GM18499 (cell line): ENCODE results near the gene TOPAZ1.

Source experiments
- ATAC-seq: cut with Tn5 transposase; IDR thresholded peaks from one replicate; pipeline ENCODE4 v1.9.1; 2021; ENCODE audit warnings: moderate number of reproducible peaks; ENCODE audit not compliant: insufficient read depth, unreplicated experiment

The TOPAZ1 gene

DNA sequence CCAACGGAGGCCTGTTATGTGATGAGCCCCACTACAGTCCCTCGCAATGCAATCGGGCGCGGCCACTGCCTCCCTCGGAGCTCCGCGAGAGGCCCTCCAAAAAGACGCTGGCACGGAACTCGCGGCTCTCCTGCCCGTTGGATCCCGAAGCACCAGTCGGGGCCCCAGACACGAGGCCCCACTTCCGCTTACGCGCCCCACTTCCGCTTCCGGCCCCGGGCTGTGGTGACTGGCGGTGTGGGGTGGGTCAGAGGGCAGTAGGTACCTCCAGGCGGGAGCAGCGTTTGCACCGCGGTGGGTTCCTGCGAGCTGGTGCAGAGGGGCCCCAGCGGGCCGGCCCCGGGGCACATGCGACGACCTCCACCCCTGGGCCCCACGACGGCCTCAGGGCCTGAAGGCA lies at the start of gene TOPAZ1:
TSS of gene TOPAZ1 (plus strand) at position 181 of the 400 bp plus-strand sequence. CDS start at position 349, 168 bp downstream.
- ATAC-seq: no peak

DNA sequence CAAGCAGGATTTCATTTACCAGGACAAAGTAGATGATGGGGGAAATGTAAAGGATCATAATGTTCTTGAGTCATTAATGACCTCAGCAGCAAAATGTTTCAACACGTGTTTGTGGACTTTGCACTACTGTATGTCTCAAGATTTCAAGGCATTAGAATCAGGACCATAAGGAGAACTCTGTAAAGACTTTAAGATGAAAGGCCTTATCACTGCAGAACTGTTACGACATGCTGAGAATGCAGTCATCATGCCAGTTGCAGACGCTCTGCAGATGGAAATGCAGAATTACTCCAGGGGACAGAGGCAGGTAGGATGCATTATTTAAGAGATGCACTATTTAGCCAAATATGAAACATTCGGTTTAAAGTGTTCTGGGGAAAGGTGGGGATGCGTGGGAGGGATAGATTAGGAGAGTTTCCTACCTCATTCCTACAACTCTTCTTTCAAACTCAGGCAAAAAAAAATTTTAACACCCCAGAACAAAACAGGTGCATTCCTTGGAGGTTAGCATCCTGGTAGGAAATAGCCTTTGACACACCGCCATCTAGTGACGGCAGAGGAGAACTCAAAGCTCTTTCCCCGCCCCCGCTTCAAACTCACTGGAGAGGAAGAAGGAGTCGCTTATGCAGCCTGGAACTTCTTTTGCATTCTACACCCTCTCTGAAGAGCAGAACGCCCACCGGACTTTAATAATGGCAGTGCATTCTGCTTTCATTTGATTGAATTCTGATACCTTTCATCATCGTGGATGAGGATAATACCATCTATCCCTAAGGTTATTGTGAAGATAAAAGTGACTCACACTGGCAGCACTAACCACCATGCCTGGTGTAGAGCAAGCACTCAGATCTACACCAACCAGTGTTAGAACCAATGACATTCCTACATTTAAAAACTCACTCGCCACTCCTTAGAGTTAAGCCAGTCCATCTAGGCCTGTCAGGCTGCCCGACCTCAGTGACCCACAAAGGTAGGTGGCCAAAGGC lies 43.1 kb upstream of the TOPAZ1 start:
- ATAC-seq: no peak

DNA sequence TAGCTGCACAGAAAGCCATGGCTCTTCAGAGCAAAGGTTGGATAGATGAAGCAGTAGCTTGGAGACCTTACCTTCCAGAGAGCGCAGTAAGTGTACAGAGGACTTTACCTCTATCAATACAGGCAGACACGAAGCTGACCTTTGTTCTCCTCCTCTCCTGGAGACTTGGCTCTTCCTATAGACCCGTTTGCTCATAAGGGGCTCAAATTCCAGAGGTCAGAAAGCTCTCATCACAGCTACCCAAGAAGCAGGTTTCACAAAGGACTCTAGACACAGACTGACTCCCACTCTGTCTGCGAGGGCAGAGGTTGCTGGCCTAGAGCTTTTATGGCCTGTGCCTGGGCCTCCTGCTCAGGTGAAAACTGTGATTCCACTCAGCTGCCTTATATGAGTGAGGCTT lies 35.4 kb upstream of the TOPAZ1 start:
- ATAC-seq: no peak

DNA sequence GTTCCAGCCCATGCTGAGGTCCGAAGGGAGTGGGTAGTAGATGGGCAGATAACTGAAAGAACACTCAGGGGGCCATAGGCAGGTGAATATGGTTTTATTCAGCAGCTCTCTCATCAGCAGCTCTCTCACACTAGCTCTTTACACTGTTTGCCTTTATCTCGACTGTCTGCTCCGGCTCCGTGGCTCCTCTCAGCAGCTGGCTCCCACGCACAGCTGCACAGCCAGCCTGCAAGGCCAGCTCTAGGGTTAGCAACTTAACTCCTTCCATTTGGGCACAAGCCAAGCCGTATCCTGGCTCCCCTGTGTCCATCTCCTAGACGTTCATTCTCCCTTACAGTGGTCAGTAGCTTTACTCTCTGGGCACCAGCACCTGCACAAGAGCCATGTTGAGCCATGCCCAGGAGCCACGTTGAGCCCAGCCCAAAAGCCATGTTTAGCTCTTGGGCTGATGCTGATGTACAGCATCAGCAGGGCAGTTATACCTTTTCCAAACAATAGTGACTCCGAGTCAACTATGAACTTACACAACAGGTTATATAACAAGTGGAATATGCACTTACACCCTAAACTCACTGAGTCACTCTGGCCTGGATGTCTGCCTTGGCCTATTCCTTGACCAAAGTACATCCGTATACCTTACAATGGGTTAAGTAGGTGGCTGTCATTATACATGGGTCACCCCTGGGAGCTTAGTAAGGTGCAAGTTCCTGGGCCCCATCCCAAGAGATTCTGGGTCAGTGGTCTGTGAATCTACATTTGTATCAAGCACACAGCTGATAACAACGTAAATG lies 34.6 kb upstream of the TOPAZ1 start:
- no peak for ATAC-seq

DNA sequence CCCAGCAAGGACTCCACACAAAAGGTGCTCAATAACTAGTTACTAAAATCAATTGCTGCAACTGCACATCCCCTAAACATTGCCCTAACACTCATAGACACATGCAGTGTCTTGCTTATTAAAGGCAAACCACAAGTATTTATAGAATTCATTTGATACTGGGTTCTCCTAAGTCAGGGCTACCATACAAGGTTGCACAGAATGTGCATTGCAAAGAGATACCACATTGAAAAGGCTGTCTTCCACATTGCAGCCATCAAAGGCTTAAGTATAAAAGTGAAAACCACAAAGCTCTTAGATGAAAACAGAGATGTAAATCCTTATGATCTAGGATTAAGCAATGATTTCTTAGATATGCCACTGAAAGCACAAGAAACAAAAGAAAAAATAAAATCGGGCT lies 33.6 kb upstream of the TOPAZ1 start:
- no peak for ATAC-seq

DNA sequence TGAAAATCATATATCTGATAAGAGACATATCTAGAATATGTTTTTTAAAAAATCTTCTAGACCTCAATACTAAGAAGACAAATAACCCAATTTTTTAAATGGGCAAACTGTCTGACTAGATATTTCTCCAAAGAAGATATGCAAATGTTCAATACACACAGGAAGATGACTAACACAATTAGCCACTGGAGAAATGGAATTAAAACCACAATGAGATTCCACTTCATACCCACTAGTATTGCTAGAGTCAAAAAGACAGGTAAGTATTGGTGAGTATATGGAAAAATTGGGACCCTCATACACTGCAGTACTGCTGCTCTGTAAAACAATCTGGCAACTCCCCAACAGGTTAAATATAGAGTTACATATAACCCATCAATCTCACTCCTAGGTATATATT lies 33.1 kb upstream of the TOPAZ1 start:
- no peak for ATAC-seq

DNA sequence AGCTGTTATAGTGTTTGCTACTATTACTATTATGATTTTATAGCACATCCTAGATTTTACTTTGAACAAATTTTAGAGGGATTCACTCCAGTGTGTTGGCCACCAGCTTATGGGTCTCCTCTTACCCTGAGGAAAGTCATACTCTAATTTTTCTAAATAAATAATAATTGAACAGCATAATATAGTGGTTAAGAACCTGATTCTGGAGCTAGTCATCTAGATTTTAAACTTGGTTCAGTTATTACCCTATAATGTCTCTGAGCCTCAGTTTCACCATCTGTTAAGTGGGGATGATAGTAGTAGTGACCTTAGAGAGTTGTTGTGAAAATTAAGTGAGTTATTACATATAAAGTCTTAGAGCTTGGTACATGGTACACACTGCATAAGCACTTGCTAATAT lies 30.7 kb upstream of the TOPAZ1 start:
- no peak for ATAC-seq

DNA sequence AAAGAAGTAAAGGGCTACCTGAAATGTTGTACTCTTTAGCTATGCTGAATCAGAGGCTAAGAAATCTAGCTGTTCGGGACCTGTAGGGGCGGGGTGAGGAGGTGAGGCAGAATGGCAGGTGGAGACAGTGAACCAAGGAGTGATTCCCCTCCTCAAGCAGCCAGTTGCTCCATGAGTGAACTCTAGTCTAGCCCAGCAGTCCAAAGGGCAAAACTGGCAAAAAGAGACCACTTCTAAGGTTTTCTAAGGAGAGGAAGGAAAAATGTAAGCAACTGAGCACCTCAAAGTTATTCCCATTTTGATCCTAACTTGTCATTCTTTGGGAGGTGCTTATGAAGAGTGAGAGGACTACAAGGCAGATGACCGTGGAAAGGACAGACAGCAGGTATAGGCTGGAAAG lies 19.3 kb upstream of the TOPAZ1 start:
- no peak for ATAC-seq

DNA sequence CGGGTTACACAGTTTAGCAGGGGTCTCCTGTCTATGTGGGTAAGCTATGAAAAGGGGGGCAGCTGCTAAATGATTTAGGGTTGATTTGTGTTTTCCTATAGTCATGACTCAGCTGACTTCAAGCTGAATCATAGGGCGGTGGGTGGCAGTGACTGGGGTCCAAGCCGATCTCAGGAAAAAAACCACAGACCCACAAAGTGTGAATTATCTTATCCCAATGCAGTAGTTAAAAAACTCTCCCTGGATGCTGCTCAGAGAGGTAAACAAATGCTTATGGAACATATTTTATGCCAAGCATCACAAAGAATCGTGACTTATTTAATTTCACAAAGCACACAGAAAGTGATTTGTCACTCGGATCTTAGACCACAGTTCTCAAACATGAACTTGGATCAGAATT lies 18.4 kb upstream of the TOPAZ1 start:
- no peak for ATAC-seq

DNA sequence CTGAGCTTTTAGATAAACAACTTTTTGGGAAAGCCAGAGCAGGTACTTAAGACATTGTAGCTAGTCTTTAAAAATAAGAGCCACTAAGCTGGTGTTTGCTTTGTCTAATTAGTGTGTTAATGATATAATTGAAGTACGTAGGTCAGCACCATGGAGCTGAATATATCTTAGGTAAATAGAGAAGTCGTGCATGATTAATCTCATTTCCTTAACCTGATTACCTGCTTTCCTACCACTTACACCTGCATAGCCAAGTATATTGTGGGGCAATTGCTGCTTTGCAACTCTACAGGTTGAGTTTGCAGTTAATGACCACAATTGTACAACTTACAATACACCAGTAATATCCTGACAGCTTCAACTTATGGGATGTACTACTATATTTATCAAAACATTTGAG lies 17.6 kb upstream of the TOPAZ1 start:
- ATAC-seq: no peak

DNA sequence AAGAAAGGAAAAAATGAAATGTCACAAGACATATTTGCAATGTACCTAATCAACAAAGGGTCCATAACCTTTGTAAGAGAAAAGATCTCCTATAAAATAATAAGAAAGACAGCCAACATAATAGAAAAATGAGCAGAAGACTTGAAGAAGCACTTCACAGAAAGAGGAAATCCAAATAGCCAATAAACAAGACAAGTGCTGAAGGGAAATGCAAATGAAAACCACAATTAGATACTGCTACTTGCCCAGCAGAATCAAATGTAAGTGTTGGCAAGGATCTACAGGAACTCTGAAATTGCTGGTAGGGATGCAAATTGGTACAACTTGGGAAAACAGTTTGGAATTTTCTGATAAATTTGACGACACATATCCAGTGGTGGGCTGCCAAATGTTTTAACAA lies 15.1 kb upstream of the TOPAZ1 start:
- no peak for ATAC-seq

DNA sequence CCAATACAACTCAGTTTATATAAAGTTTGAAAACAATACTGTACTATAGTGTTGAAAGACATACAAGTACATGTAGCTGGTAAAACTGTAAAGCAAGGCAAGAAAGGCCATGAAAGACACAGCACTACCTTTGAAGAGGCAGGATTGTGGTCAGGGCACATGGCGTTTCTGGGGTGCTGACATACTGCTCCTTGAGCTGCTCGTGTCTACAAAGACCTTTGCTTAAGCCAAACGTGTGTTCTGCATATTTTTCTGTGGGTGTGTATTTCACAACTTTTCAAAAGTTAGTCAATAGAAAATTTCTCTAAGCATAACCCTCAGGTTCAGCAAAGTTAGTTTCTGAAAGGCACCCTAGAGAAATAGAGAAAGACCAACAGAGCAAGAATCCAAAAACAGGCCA lies 14.1 kb upstream of the TOPAZ1 start:
- ATAC-seq: no peak

DNA sequence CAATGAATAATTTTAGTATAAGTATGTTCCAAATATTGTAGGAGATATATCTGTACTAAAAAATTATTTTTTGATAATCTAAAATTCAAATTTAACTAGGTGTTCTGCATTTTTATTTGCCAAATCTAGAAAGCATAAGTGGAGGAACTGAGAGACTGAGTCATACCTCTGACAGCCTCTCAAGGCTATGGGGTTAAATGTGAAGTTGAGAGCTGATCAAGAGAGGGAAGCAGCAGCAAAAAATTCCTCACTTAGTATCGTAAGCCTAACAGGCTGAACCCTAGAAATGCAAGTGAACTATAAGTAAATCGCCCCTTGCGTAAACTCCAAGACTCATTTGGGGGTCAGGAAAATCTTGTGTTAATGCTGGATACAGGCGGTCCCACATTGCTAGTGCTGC lies 12.8 kb upstream of the TOPAZ1 start:
- ATAC-seq: no peak

DNA sequence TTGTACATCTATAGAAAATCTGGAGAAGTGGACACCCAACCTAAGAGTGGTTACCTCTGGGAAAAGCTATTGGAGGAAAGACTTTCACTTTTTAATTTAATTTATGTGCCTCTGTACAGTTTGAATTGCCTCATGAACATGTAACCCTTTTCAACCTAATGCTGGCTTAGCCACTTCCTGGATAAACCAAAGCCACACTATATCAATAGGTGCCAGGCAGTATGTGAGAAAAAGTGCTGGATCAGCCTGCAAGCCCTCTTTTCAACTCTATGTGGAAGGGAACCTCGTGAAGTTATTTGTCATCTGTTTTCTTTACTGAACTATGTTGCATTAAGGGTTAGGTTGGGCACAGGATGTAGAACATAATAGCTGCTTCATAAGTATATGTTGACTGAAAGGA lies 9.3 kb upstream of the TOPAZ1 start:
- ATAC-seq: no peak

DNA sequence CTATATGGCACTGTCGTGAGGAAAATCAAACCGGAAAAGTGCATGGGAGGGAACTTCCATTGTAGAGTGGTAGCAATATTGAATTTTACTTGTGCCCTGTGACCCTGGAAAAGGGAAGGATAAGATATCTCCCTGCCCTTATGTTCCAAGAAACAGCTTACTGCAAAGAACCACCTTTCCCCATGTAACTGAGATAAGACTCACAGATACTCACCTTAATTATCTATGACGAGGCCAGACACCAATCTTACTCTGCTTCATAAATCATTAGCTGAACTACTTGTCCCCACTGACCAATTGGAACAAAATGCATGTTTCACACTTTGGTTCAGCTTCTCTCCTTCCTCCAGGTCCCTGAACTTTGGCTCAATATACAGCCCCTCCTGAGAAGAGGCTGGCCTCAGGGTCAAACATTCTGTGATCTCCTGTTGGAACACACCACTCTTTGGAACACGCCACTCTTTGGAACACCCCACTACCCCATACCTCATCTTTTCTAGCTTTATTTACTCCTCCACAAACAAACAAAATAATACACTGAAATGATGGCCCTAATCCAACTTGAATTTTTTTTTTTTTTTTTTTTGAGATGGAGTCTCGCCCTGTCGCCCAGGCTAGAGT lies 6.9 kb upstream of the TOPAZ1 start:
- ATAC-seq: no peak

DNA sequence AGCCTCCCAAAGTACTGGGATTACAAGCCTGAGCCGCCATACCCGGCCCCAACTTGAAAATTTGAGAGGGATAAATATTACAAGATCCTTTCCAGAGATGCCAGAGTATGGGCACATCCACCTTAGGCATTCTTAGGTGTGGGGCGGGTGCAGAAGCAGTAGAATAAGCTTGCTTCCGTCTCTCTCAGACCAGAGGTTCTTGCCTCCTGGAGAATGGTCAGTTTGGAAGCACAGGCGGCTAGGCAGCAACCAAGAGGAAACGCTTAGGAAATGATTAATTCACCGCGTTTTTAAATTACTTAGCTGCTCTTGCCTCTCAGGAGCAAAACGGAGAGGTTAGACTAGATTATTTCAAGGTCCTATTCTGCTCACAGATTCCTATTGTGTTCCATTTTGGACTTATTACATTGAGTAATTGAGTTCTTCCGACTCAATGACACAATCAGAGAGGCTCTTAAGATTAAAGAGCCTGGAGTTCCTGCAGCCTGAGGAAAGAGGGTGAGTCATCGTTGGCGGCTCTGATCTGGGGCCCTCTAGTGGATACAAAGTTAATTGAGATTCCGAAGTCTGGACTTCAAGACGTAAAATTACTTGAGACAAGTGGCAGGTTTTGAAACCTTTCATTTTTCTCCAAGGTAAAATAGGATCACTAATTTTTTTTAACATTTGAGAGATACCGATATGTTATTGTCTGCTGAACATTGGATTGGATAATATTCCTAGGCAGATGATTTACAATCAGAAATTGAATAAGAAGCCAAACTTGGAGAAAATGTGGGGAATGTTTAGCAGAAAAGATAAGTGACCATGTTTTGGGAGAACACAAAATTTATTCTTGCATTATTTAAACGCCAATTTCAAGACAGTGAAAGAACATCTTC lies 5.8 kb upstream of the TOPAZ1 start:
- ATAC-seq: no peak

DNA sequence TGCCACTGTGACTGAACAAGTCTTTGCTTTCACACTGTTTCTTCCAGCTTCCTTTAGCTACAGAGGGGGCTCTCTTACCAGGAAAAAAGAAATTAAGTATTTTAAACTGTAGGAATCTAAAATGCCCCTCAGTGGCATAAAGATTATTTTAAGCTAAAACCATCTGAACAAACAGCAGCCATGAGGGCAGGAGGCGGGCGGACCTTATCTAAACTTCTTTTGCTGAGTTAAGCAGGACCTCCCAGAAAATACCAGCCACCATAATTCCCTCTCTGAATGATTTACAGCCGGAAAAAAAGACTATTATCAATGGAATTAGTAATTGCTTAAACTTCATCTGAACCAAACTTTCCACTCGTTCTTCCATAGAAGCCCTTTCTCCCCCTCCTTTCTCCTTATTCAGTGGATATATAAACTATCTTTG lies 5.2 kb upstream of the TOPAZ1 start:
- ATAC-seq: no peak

DNA sequence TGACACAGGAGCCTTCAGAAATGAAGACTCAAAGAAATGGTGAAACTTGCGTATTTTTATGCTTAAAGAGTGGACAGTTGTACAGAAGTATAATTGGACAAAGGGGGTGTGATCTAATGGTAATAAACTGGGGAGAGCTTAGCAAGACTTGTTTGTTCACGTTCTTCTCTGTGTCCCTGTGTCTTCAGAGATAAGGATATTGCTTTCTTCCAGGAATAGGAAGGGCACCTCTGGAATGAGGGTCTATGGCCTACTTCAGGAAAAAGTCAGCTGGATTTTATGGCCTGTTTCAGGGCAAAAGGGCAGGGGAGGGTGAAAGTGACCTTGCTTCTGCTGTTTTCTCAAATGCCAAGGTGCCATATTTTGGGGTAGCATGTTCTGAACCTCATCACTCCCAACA lies 4.5 kb upstream of the TOPAZ1 start:
- no peak for ATAC-seq

DNA sequence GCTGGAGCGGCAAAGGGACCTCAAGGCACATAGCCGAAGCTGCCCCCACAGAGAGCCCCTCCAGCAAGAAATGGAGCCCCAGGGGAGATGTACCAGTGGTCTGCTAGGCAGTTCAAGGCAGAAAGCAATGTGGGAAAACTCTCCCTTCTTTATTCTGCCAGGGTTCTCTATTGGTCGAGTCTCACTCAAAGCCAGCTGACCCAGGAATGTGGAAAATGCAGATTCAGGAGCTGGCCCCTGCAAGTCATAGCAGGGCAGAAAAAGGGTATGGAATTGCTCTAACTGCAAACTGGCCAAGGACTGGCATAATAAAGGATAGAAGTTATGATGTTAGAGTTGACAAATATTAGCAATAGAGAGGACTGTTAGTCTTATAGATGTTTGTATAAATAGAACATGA lies 4.0 kb upstream of the TOPAZ1 start:
- no peak for ATAC-seq

DNA sequence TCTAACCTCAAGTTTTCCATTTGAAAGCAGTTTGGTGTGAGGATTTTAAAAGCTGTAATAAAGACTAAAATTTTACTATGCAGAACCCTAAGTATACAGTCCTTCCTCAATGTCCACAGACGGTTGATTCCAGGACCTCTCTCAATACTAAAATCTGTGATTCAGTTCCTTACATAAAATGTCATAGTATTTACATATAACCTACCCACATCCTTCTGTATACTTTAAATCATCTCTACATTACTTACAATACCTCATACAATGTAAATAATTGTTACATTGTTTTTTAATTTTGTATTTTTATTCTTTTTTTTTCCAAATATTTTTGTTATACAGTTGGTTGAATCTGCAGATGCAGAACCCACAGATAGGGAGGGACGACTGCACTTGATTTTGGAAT lies 2.8 kb upstream of the TOPAZ1 start:
- no peak for ATAC-seq
